HCT116 (cell line): ENCODE measurements around the gene KRT222. TPM values are rescaled to one million over a fixed set of nuclear protein-coding genes. Genes with fewer than 3 reads are reported as not detected.

Source experiments
- ATAC-seq: fragments of 200-7000 bp; cut with Tn5 transposase; 2 replicates; pipeline ENCODE4 v1.9.1; 2020; ENCODE audit warnings: mild to moderate bottlenecking, moderate library complexity
- BruUV-seq: library from RNA; stranded (reverse); fragments of 400-500 nt; replicated peaks from 2 replicates; lab custom pipeline; 2021; lab: Mats Ljungman, UMichigan
- CTCF ChIA-PET: fragments of 300-600 bp; sonication (Branson Sonifier 250); formaldehyde crosslinking; loops from one replicate; lab custom pipeline; 2021; ENCODE audit warnings: antibody characterized with exemption; lab: Charles Lee
- POLR2A ChIA-PET: fragments of 300-600, 350-600 bp; sonication (Branson Sonifier 250); formaldehyde crosslinking; loops from one replicate; lab custom pipeline; 2021; ENCODE audit warnings: antibody characterized with exemption; lab: Charles Lee
- RAD21 ChIA-PET, 2 experiments: fragments of 300-600 bp; sonication (Branson Sonifier 250); formaldehyde crosslinking; loops; one replicate each; lab custom pipeline; 2023; ENCODE audit warnings: low total read pairs in 2 of 2; ENCODE audit not compliant: uncharacterized antibody in 2 of 2, unreplicated experiment in 2 of 2, low non-redundant PET in 1 of 2; lab: Charles Lee
- DNase-seq: peaks from one replicate; pipeline ENCODE4 v3.0.0-alpha.2; 2010; ENCODE audit warnings: low read depth, low spot score
- H2AFZ ChIP-seq: fragments of 200-600 bp; shearing (Covaris generic), sonication (generic); 2 replicates; pipeline ENCODE4 v1.6.1; 2017; ENCODE audit warnings: low read depth, mixed run types, mixed read lengths, antibody characterized with exemption, low read length; ENCODE audit not compliant: poor library complexity, severe bottlenecking
- H3K27ac ChIP-seq: 2 replicates; pipeline ENCODE4 v1.5.1; 2012; ENCODE audit warnings: low read depth, low read length
- H3K27me3 ChIP-seq: fragments of 200-600 bp; sonication (generic); 2 replicates; pipeline ENCODE4 v1.6.1; 2016; ENCODE audit warnings: mixed run types, low read length, mixed read lengths; ENCODE audit not compliant: insufficient read depth
- H3K36me3 ChIP-seq, 2 experiments: fragments of 200-500 bp in 1 of 2; fragments of 200-600 bp in 1 of 2; sonication (Bioruptor generic) in 1 of 2; sonication (generic) in 1 of 2; 2 replicates each; pipeline versions ENCODE4 v1.5.1 to v1.6.1; 2014 to 2016; ENCODE audit warnings: low read length in 2 of 2, inconsistent platforms in 1 of 2, mixed read lengths in 1 of 2, mixed run types in 1 of 2; ENCODE audit not compliant: insufficient read depth in 2 of 2, control insufficient read depth in 1 of 2
- H3K4me1 ChIP-seq, 2 experiments: fragments of 200-600 bp in 1 of 2; sonication (generic) in 1 of 2; 2 replicates each; pipeline versions ENCODE4 v1.5.1 to v1.6.1; 2012 to 2017; ENCODE audit warnings: low read length in 2 of 2, inconsistent platforms in 1 of 2, mild to moderate bottlenecking in 1 of 2, mixed read lengths in 1 of 2, mixed run types in 1 of 2, moderate library complexity in 1 of 2; ENCODE audit not compliant: insufficient read depth in 2 of 2, control insufficient read depth in 1 of 2
- H3K4me2 ChIP-seq: fragments of 200-600 bp; sonication (generic); 2 replicates; pipeline ENCODE4 v1.6.1; 2017; ENCODE audit warnings: mixed run types, low read length, mixed read lengths
- H3K4me3 ChIP-seq, 2 experiments: fragments of 200-600 bp in 1 of 2; sonication (generic) in 1 of 2; replicated peaks in 1 of 2; 2 replicates each; pipeline ENCODE4 v1.5.1; 2011 to 2016; ENCODE audit warnings: low read length in 2 of 2, control low read depth in 1 of 2, low read depth in 1 of 2, mild to moderate bottlenecking in 1 of 2, mixed read lengths in 1 of 2, mixed run types in 1 of 2
- H3K79me2 ChIP-seq: fragments of 200-600 bp; sonication (generic); 2 replicates; pipeline ENCODE4 v1.6.1; 2017; ENCODE audit warnings: mild to moderate bottlenecking, mixed run types, low read length, moderate library complexity, mixed read lengths; ENCODE audit not compliant: insufficient read depth
- H3K9ac ChIP-seq: fragments of 200-600 bp; sonication (generic); 2 replicates; pipeline ENCODE4 v1.6.1; 2016; ENCODE audit warnings: low read length, mixed read lengths
- H3K9me2 ChIP-seq: fragments of 200-600 bp; sonication (generic), shearing (Covaris generic); 2 replicates; pipeline ENCODE4 v1.6.1; 2017; ENCODE audit warnings: mixed run types, mild to moderate bottlenecking, moderate library complexity; ENCODE audit not compliant: insufficient read depth
- H3K9me3 ChIP-seq, 2 experiments: fragments of 200-500 bp in 1 of 2; fragments of 200-600 bp in 1 of 2; sonication (Bioruptor generic) in 1 of 2; sonication (generic) in 1 of 2; 2 replicates each; pipeline ENCODE4 v1.6.1; 2014 to 2017; ENCODE audit warnings: low read length in 2 of 2, mixed read lengths in 2 of 2, inconsistent platforms in 1 of 2, low read depth in 1 of 2, mild to moderate bottlenecking in 1 of 2, mixed run types in 1 of 2, moderate library complexity in 1 of 2; ENCODE audit not compliant: control insufficient read depth in 1 of 2, insufficient read depth in 1 of 2
- H4K20me1 ChIP-seq: fragments of 200-600 bp; sonication (generic), shearing (Covaris generic); 2 replicates; pipeline ENCODE4 v1.6.1; 2017; ENCODE audit warnings: mixed run types, mild to moderate bottlenecking, moderate library complexity; ENCODE audit not compliant: insufficient read depth
- CEBPB ChIP-seq: IDR thresholded peaks from 2 replicates; pipeline ENCODE4 v1.6.1; 2012; ENCODE audit warnings: low read depth
- EGR1 ChIP-seq: IDR thresholded peaks from 2 replicates; pipeline ENCODE4 v1.6.1; 2012; ENCODE audit warnings: low read depth
- FOSL1 ChIP-seq: IDR thresholded peaks from 2 replicates; pipeline ENCODE4 v1.6.1; 2012; ENCODE audit warnings: low read depth
- POLR2AphosphoS5 ChIP-seq: IDR thresholded peaks from 2 replicates; pipeline ENCODE4 v1.6.1; 2011; ENCODE audit warnings: mild to moderate bottlenecking, low read depth, low read length, moderate library complexity
- RAD21 ChIP-seq: IDR thresholded peaks from 2 replicates; pipeline ENCODE4 v1.6.1; 2012; ENCODE audit warnings: low read depth, mild to moderate bottlenecking
- SIN3A ChIP-seq: IDR thresholded peaks from 2 replicates; pipeline ENCODE4 v1.6.1; 2012; ENCODE audit warnings: low read depth
- SP1 ChIP-seq: IDR thresholded peaks from 2 replicates; pipeline ENCODE4 v1.6.1; 2012; ENCODE audit warnings: low read depth
- SRF ChIP-seq: IDR thresholded peaks from 2 replicates; pipeline ENCODE4 v1.6.1; 2012; ENCODE audit warnings: low read depth
- ZFX ChIP-seq: fragments of 450-650 bp; IDR thresholded peaks from 2 replicates; pipeline ENCODE4 v1.6.1; 2017
- ZNF274 ChIP-seq: fragments of 200-500 bp; sonication (Bioruptor generic); IDR thresholded peaks from 2 replicates; pipeline ENCODE4 v1.6.1; 2014; ENCODE audit warnings: mild to moderate bottlenecking, low read depth, low read length, inconsistent platforms
- intact Hi-C: fragments of 100-400 bp; cut with micrococcal nuclease; formaldehyde crosslinking; loops from 2 replicates; pipeline ENCODE4 v1.10.0; 2022
- total RNA-seq: library from RNA; stranded (reverse); gene quantifications from one replicate; pipeline ENCODE4 v1.2.1, GENCODE V29; 2021; ENCODE audit not compliant: unreplicated experiment
- TF ChIP-seq, protein P1 (sequence below), 3 experiments: fragments of 200-600 bp in 1 of 3; sonication (generic) in 1 of 3; IDR thresholded peaks in 2 of 3; conservative IDR thresholded peaks in 1 of 3; 2 replicates each; pipeline ENCODE4 v1.5.1; 2012 to 2017; ENCODE audit warnings: low read depth in 2 of 3, low read length in 2 of 3, antibody characterized with exemption in 1 of 3, borderline replicate concordance in 1 of 3, control low read depth in 1 of 3, mild to moderate bottlenecking in 1 of 3, mixed read lengths in 1 of 3, mixed run types in 1 of 3, moderate library complexity in 1 of 3; ENCODE audit not compliant: insufficient read depth in 1 of 3
- TF ChIP-seq, protein P2 (sequence below): IDR thresholded peaks from 2 replicates; pipeline ENCODE4 v1.6.1; 2012; ENCODE audit warnings: low read depth
- TF ChIP-seq, protein P3 (sequence below): IDR thresholded peaks from 2 replicates; pipeline ENCODE4 v1.6.1; 2012

KRT222 gene
- total RNA-seq, 1 experiment from 2014 or later = 5.0 TPM

DNA sequence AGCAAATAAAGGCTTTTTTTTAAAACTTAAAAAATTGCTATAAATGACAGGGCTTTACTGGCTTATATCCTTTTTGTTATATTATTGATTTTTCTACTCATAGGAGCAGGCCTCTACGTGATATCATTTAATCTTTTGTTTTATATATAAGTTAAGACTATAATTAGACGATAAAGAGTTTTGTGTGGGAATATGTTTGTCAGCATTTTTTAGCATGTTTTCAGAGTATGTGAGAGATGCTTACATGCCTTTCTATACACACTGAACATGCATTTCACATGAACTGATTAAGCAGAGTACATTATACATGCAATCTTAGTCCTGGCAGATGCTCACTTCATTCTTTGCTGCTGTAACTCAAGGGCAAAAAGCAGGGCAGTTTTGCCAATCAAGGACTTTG lies 7.7 kb upstream of the KRT222 start:
- no peak overlapping the region for H3K4me2 ChIP-seq
- no peaks in the 10 kb centered on the region for H4K20me1 ChIP-seq
- intact Hi-C loops = no loop called here
- no peak overlapping the region for H3K27ac ChIP-seq
- H3K36me3 ChIP-seq = no peaks in the 10 kb centered on the region
- ChIA-PET POLR2A (no interaction called here), CTCF (no interaction called here), RAD21 (no interaction called here)
- H3K9ac ChIP-seq = no peak overlapping the region
- H3K9me2 ChIP-seq = no peaks in the 10 kb centered on the region
- H3K4me3 ChIP-seq = no peak overlapping the region
- H2AFZ ChIP-seq = no peak overlapping the region
- H3K9me3 ChIP-seq = no peaks in the 10 kb centered on the region
- H3K4me1 ChIP-seq = no peaks in the 10 kb centered on the region
- no peaks in the 10 kb centered on the region for H3K27me3 ChIP-seq
- DNase-seq = no peak
- H3K79me2 ChIP-seq = no peaks in the 10 kb centered on the region
- no TSS peak for BruUV-seq
- no peak for ATAC-seq
- TF ChIP-seq SRF (no peak), FOSL1 (no peak), RAD21 (no peak)

DNA sequence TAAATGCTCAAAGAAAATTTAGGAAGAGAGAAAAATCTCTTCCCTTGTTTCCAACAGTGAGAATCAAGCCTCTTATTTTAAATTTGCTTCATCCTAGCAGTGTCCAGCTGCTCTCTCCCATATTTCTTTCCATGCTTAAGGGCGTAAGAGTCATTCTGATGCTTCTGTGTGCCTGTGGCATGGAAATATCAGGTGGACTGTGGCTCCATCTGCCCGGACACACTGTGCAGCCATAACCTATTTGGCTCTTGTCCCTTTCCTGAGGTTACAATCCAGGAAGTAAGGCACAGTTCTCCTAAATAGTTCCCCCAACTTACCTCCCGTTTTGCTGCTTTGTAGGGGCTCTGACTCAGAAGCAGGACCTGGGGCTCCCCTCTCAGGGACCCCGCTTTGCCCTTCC lies 6.3 kb upstream of the KRT222 start:
- intact Hi-C loops = no loop called here
- H3K27ac ChIP-seq = no peak overlapping the region
- TF ChIP-seq, protein P1, sequence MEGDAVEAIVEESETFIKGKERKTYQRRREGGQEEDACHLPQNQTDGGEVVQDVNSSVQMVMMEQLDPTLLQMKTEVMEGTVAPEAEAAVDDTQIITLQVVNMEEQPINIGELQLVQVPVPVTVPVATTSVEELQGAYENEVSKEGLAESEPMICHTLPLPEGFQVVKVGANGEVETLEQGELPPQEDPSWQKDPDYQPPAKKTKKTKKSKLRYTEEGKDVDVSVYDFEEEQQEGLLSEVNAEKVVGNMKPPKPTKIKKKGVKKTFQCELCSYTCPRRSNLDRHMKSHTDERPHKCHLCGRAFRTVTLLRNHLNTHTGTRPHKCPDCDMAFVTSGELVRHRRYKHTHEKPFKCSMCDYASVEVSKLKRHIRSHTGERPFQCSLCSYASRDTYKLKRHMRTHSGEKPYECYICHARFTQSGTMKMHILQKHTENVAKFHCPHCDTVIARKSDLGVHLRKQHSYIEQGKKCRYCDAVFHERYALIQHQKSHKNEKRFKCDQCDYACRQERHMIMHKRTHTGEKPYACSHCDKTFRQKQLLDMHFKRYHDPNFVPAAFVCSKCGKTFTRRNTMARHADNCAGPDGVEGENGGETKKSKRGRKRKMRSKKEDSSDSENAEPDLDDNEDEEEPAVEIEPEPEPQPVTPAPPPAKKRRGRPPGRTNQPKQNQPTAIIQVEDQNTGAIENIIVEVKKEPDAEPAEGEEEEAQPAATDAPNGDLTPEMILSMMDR (IDR thresholded peaks at IDR 0.05 in 2 of 3, conservative IDR thresholded peaks at IDR 0.05 in 1 of 3; ENCODE audit: borderline replicate concordance in 1 of 3, insufficient read depth in 1 of 3, low read depth in 2 of 3, low read length in 2 of 3) = no peak
- TF ChIP-seq EGR1 (no peak), SIN3A (no peak), POLR2AphosphoS5 (no peak), ZNF274 (no peak), CEBPB (no peak), ZFX (no peak), SP1 (no peak)
- TF ChIP-seq, protein P2, sequence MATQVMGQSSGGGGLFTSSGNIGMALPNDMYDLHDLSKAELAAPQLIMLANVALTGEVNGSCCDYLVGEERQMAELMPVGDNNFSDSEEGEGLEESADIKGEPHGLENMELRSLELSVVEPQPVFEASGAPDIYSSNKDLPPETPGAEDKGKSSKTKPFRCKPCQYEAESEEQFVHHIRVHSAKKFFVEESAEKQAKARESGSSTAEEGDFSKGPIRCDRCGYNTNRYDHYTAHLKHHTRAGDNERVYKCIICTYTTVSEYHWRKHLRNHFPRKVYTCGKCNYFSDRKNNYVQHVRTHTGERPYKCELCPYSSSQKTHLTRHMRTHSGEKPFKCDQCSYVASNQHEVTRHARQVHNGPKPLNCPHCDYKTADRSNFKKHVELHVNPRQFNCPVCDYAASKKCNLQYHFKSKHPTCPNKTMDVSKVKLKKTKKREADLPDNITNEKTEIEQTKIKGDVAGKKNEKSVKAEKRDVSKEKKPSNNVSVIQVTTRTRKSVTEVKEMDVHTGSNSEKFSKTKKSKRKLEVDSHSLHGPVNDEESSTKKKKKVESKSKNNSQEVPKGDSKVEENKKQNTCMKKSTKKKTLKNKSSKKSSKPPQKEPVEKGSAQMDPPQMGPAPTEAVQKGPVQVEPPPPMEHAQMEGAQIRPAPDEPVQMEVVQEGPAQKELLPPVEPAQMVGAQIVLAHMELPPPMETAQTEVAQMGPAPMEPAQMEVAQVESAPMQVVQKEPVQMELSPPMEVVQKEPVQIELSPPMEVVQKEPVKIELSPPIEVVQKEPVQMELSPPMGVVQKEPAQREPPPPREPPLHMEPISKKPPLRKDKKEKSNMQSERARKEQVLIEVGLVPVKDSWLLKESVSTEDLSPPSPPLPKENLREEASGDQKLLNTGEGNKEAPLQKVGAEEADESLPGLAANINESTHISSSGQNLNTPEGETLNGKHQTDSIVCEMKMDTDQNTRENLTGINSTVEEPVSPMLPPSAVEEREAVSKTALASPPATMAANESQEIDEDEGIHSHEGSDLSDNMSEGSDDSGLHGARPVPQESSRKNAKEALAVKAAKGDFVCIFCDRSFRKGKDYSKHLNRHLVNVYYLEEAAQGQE = no peak
- TF ChIP-seq, protein P3, sequence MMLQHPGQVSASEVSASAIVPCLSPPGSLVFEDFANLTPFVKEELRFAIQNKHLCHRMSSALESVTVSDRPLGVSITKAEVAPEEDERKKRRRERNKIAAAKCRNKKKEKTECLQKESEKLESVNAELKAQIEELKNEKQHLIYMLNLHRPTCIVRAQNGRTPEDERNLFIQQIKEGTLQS = no peak
- H3K4me1 ChIP-seq = no peaks in the 10 kb centered on the region
- H3K36me3 ChIP-seq = no peaks in the 10 kb centered on the region
- no peak overlapping the region for H3K4me2 ChIP-seq
- no peak for ATAC-seq
- H3K9me2 ChIP-seq = no peaks in the 10 kb centered on the region
- peak overlapping the region; percentile 31 for H2AFZ ChIP-seq
- no peaks in the 10 kb centered on the region for H3K79me2 ChIP-seq
- H3K9me3 ChIP-seq = no peaks in the 10 kb centered on the region
- H4K20me1 ChIP-seq = no peaks in the 10 kb centered on the region
- no TSS peak for BruUV-seq
- no peak overlapping the region for H3K9ac ChIP-seq
- ChIA-PET POLR2A (no interaction called here), RAD21 (no interaction called here), CTCF (no interaction called here)
- no peak overlapping the region for H3K4me3 ChIP-seq
- DNase-seq = no peak
- H3K27me3 ChIP-seq = no peaks in the 10 kb centered on the region
